Stimulated activated CD4-positive, alpha-beta T cell treated with anti-CD3 and anti-CD28 coated beads, Interleukin-4, amount 100 ng/mL, for 4 hours (primary cell): ENCODE results near the gene MBIP.

Source experiments
- DNase-seq, 2 experiments: peaks; one replicate each; pipeline ENCODE4 v3.0.0-alpha.2; 2020

Gene MBIP

GRCh38 chr14:36258241-36258640 lies 62.2 kb downstream of the MBIP start:
- no peak for DNase-seq

- DNase-seq = no peak
Measured at GRCh38 chr14:36256126-36256801, 64.2 kb downstream of the MBIP start.

GRCh38 chr14:36254020-36254624 lies 66.3 kb downstream of the MBIP start:
- DNase-seq = no peak
